GM10248 (cell line): ENCODE results near the gene MRTO4.
A peak's percentile ranks its signal among the peaks of the same experiment; 100 is the strongest.
"Not testable (repeated sequence)": the region's sequence is repeated elsewhere in the genome, so short reads cannot be mapped to it uniquely, and the experiment has no call there.

Source experiments
- CTCF ChIA-PET: fragments of 300-600 bp; sonication (Branson Sonifier 250); formaldehyde crosslinking; extraction: SDS; loops from one replicate; lab custom pipeline; 2021; ENCODE audit warnings: antibody characterized with exemption; lab: Yijun Ruan, JAX
- POLR2A ChIA-PET: fragments of 350-650 bp; sonication (Branson Sonifier 250); formaldehyde crosslinking; extraction: SDS; loops from one replicate; lab custom pipeline; 2020; ENCODE audit warnings: antibody characterized with exemption; lab: Yijun Ruan, JAX
- DNase-seq: peaks from one replicate; pipeline ENCODE4 v3.0.0; 2012; ENCODE audit errors: extremely low spot score
- TF ChIP-seq, protein P1 (sequence below): IDR thresholded peaks from 2 replicates; pipeline ENCODE4 v1.5.1; 2012; ENCODE audit warnings: mild to moderate bottlenecking, low read depth; ENCODE audit errors: extremely low read depth, missing control alignments, control extremely low read depth

MRTO4 gene

DNA sequence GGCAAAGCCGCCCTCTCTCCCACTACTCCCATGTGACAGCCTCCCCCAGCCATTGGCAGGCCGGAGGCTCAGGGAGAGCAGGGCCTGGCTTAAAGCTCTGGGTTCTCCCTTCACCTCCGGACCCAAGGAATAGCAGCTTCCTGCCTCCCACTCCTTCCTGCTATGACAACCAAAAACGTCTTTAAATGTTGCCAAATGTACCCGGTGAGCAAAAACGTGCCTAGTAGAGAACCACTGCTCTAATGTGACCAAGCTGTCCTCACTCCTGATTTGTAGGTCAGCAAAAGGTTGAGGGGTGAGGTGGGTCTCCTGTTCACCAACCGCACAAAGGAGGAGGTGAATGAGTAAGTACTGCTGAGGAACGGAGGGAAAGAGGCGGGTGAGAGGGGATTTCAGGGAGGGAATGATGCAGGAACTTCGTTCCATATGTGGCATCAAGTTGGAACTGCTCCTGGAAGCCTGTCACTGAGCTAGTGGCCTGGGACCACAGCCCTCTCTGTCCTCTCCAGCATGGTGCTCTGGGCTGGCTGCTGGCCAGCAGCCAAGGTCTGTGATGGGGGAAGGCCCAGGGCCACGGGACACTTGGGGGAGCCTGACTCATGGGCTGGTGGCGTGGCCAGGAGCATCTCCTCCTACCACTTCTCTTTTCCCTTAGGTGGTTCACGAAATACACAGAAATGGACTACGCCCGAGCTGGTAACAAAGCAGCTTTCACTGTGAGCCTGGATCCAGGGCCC is 5.7 kb downstream of the MRTO4 start:
- POLR2A ChIA-PET: interaction anchor here (1.2 kb wide), 1 partner anchor 31 kb away, joined by 3 read pairs; the partner anchor contains the start of gene AKR7A3
- DNase-seq: peak; percentile 18
- TF ChIP-seq, protein P1, sequence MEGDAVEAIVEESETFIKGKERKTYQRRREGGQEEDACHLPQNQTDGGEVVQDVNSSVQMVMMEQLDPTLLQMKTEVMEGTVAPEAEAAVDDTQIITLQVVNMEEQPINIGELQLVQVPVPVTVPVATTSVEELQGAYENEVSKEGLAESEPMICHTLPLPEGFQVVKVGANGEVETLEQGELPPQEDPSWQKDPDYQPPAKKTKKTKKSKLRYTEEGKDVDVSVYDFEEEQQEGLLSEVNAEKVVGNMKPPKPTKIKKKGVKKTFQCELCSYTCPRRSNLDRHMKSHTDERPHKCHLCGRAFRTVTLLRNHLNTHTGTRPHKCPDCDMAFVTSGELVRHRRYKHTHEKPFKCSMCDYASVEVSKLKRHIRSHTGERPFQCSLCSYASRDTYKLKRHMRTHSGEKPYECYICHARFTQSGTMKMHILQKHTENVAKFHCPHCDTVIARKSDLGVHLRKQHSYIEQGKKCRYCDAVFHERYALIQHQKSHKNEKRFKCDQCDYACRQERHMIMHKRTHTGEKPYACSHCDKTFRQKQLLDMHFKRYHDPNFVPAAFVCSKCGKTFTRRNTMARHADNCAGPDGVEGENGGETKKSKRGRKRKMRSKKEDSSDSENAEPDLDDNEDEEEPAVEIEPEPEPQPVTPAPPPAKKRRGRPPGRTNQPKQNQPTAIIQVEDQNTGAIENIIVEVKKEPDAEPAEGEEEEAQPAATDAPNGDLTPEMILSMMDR: no peak
- CTCF ChIA-PET: interaction anchor here (0.9 to 1.6 kb wide), 4 partner anchors 10 to 17 kb away, joined by 3 read pairs; no protein-coding TSS in a partner anchor

DNA sequence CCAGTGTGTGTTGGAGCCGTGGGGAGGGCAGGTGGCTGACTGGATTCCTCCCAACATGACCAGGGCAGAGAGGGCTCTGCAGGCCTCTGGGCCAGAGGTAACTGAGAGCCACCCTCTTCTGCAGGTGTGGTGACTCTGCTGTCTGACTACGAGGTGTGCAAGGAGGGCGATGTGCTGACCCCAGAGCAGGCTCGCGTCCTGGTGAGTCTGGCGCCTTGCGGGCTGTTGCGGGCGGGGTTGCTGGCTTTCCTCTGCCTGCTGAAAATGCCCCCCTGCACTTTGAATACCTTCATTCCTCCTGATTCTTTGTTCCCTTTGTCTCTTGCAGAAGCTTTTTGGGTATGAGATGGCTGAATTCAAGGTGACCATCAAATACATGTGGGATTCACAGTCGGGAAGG is 6.7 kb downstream of the MRTO4 start:
- POLR2A ChIA-PET: no interaction called here
- TF ChIP-seq, protein P1: no peak
- CTCF ChIA-PET: interaction anchor here (1.3 to 1.6 kb wide), 2 partner anchors 11 to 16 kb away, joined by 3 read pairs; no protein-coding TSS in a partner anchor
- no peak for DNase-seq

DNA sequence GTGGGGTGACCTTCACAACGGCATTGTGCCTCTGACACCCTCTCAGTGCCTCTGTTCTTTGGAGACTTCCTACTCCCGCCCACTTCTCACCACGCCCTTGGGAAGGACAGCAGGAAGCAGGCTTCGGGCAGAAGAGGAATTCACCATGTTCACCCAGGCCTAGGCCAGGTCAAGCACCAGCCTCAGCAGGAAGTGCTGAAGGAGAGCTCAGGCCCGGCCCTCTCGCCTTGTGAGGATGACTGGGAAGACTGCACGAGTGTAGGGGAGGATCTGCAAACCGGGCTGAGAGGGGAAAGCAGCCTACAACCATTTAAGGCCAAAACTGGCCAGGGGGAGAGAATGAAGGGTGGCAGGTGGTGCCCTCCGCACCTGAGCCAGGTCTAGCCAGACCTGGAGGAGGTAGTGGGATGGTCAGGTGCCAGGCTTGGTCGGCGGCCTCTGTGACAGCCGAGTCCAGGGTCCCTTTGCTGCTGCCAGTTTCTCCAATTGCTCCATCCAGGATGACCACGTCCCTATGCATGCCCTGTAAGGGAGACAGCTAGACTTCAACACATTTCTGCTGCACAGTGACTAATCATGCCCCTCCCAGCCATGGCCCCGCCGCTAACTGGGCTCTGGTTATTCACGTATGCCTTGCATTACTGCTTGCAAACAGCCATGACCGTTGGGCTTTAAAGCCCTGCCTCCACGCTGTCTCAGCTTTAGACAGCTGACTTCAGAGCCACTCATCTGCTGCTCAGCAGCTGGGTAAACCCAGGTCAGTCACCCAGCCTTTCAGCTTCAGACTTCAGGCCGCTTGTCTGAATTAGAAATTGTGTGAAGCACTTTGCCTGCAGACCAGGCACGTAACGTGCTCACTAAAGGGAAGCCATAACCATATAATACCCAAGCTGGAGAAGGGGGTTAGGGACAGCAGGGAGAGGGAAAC is 8.9 kb downstream of the MRTO4 start:
- TF ChIP-seq, protein P1: no peak
- no peak for DNase-seq
- CTCF ChIA-PET: interaction anchor here (1.4 to 1.7 kb wide), 2 partner anchors 9 to 391 kb away, joined by 4 to 5 read pairs; partner anchors contain the start of genes EMC1 and MRTO4
- POLR2A ChIA-PET: no interaction called here

DNA sequence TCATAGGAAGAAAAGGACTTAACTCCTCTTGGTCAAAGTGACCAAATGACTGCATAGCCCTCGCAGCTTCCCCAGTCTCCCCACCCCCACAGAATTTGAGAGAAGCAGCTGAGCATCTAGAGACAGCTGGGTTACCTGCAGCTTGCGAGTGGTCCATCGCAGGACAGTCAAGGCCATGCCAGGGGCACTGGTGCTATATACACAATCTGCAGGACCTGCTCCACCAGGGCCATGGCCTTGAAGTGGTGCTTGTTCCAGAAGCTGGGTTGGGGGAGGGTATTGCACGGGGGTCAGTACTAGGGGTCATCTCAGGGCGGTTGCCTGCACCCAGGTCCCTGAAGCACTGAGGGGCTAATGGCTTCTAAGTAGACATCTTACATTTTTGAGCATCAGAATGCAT is 10.4 kb downstream of the MRTO4 start:
- no peak for DNase-seq
- ChIA-PET CTCF (interaction anchor here (1.4 to 1.7 kb wide), 2 partner anchors 11 to 389 kb away, joined by 4 to 5 read pairs; partner anchors contain the start of genes EMC1 and MRTO4), POLR2A (no interaction called here)
- TF ChIP-seq, protein P1: no peak

DNA sequence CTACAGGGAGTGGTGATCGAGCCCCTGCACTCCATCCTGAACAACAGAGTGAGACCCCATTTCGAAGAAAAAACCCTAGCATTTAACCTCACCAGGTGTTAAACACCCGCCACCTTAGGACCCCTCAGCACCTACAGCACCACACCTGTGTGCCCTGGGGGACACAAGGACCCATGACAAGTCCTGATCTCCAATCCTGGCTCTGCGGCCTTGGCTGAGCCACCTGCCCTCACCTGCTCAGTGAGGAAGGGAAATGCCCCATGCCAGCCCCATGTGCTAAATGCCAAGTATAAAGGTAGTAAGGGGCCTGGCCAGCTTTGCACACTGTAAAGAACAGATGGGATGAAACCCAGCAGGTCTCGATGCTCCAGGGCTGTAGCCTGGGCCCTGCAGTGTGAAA is 11.1 kb downstream of the MRTO4 start:
- TF ChIP-seq, protein P1: no peak
- ChIA-PET CTCF (interaction anchor here (1.3 kb wide), 1 partner anchor 348 kb away, joined by 3 read pairs; no protein-coding TSS in a partner anchor), POLR2A (no interaction called here)
- DNase-seq: no peak

DNA sequence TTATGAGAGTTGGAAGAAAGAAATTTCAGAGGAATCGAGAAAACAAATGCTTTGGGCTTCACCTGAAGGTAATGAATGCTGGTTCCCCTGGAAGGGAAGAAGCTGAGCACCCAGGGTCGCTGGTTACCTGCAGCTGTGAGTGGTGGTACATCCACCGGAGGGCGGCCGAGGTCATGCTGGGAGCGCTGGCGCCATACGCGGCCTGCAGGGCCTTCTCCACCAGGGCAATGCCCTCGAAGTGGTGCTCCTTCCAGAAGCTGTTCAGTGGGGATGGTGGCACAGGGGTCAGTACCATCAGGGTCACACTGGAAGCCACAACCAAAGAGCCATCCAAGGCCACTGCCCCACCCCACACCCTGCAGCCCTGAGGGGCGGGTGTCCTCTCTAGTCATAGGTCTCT is 16.8 kb downstream of the MRTO4 start:
- CTCF ChIA-PET: interaction anchor here (0.9 kb wide), 1 partner anchor 383 kb away, joined by 3 read pairs; no protein-coding TSS in a partner anchor
- POLR2A ChIA-PET: no interaction called here
- TF ChIP-seq, protein P1: no peak
- no peak for DNase-seq

DNA sequence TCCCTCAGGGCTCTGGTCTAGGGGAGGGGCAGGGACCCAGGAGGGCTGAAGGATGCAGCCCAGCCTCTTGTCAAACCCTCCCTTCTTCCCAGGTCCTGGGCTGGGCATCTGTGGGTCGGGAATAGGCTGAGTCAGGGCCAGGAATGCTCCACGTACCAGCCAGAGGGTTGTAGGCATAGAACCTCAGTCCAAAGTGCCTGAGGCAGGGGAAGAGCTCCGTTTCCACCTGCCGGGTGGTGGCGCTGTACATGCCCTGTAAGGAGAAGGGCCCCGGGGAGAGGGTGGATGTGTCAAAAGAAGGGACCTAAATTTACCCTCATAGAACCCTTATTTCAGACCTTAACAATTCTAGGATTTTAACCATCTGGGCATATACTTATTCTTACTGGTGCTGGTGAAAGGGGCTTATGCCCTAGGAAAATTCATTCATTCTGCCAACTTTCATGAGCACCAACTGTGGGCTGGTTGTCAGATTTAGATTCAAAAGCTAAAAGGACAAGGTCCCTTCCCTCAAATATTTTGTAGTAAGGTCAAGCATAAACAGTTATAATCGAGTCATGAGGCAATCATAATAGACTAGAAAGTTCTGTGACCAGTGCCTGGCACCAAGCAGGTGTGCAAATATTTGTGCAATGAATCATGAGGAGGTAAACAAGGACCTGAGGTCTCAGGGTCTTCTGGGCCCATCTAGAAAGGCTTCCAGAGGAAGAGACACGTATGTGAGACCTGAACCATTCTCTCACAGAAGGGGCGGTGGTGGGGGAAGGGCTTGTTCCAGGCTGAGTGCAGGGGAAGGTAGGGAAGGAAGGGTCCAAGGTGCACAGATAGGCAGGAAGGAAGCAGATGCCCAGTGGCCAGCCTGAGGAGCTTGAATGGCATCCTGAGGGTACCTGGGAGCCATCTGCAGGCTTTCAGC is 18.1 kb downstream of the MRTO4 start:
- CTCF ChIA-PET: interaction anchor here (0.8 to 0.9 kb wide), 2 partner anchors 12 to 382 kb away, joined by 3 read pairs; no protein-coding TSS in a partner anchor
- POLR2A ChIA-PET, DNase-seq: not testable (repeated sequence)

DNA sequence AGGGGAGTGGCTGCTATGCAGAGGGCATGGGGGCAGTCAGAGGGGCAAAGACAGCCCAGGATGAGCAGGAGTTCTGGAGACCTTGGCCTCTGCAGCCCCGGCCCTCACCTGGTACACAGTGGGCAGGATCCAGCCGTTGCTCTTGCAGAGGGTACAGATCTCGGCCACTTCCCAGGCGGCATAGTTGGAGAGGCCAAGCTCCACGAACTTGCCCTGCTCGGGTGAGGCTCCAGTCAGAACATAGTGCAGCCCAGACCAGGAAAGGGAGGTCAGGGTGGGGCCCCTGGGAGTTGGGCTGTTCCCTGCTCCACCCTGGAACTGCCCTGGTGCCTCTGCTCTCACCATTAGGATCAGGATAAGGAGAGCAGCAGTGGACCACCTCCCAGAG is 18.7 kb downstream of the MRTO4 start:
- CTCF ChIA-PET, DNase-seq, POLR2A ChIA-PET: not testable (repeated sequence)
